IPS DF 4.7 (cell line): ENCODE results near the gene CENPV.
A peak's percentile ranks its signal among the peaks of the same experiment; 100 is the strongest.
"Not testable (repeated sequence)": the region's sequence is repeated elsewhere in the genome, so short reads cannot be mapped to it uniquely, and the experiment has no call there.

Experiments used
- DNase-seq: peaks from one replicate; pipeline ENCODE4 v3.0.0-alpha.2; 2013; ENCODE audit warnings: low spot score; ENCODE audit errors: extremely low read depth

The CENPV gene

DNA sequence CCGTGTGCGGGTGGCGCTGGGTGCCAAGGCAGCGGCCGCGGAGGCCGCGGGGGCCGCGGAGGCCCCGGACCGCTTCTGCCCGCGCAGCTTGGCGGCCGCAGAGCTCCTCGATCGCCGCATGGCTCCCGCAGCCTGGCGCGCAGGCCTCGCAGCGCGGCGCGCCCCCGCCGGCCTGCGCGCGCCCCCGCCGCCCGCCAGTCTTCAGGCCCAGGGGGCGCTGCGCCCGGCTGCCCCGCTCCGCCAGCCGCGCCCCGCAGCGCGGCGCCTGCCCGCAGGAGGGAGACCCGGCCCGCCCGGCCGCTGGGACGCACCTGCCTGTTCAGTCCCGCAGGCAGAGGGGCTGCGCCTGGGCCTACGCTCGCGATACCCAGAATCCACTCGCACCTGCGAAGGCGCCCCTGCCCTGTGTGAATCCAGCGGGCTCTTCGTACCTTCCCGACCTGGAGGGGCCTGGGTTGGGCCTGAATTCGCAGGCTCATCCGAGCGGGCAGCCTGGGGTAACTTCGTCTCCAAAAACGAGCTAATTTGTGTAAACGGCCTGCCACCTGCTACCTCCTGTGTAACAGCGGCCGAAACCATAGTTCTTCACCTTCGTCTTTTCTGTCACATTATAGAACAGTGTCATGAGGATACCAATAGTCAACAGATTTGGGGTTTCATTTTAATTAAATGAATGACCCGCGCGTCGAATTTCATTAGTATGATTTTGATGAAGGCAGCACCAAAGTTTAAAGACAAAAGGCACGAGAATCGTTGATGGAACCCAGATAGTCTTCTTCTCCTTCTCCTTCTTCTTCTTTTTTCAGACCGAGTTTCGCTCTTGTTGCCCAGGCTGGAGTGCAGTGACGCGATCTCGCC lies at the start of gene CENPV:
TSS of gene CENPV (minus strand) at position 153 of the 858 bp plus-strand sequence. CDS start at position 120, 33 bp downstream.
- DNase-seq = no peak

DNA sequence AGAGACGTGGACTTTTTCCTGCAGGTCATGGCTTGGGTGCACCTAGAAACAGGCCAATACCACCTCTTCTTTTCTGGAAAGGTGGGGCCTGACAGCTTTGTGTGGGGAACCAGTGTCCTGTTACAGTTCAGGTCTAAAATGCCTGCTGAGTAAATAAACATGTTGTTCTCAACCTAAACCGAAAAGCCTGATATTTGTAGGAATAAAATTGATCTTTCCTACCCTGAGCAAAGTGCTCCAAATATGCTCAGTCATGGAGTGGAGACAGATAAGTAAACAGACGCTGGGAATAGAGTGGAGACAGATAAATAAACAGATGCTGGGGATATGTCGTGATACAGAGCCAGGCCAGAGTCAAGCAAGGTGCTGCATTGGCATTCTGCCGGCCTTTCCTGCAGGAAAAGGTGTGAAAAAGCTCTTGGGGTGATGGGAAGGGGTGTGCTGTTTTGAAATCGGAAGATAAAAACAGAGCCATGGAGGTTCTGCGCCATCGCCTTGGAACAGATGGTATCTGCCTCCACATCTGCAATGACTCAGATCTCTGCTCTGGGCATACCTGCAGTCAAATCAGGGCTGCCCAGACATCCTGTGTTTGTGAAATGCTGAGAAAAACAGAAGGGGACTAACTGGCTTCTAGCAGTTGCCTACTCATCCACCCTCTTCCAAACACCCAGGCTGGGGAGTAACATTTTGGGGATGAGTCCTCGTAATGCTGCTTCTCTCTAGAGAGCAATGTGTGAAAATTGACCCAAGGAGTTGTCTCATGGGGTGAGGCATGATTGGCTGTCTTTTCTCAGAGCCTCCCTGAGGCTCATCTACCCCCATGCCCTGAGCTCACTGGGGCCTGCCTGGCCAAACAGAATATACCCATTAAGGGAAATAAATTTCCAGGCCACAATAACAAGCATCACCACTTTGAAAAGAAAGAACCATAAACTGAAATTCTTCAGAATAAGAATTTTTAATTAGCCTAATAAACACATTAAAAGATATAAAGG lies 45.3 kb upstream of the CENPV start:
- DNase-seq = no peak

DNA sequence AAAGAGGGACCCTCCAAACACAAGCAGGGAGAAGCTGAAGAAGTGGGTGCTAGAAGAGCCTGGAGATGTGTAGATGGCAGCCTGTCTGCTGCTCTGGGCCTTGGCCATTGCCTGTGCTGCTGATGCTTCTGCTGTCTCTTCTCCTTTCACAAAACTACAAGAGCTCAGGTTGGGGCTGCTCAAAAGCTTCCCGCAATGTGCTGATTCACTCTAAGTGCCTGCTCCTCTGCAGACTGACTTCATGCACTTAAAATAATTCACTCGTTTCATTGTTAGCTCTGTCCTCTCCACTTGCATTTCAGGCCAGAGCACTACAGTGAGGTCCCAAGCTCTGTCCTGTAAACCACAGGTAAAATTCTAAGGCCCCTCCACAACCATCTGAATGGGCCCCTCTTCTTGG lies 43.4 kb upstream of the CENPV start:
- DNase-seq = not testable (repeated sequence)

DNA sequence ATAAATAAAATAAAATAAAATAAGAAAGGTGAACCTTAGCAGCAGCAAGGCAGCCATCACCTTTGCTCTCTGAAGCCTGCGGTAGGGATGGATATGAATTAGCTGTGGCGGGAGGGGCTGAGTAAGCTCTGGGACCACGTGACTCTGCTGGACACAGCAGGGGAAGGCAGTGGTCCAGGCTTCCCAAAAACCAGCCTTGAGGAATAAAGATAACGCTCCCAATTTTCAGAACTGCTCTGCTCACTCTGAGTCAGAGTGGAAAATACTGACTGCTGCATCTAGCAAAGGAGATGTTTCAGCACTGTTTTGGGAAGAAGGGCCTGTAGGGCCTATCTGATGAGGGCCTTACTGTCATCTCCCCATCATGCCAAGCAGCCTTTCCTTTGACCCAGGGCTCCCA lies 42.6 kb upstream of the CENPV start:
- DNase-seq = not testable (repeated sequence)

DNA sequence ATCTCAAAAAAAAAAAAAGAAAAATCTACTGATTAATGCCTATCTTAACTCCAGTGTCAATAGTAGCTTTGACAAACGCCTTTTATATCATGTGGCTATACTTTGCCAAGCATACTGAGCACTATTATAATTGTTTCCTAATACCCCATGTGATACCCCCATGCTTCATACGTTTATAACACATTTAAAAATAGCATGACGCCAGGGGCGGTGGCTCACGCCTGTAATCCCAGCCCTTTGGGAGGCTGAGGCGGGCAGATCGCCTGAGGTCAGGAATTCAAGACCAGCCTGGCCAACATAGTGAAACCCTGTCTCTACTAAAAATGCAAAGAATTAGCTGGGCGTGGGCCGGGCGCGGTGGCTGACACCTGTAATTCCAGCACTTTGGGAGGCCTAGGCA lies 39.2 kb upstream of the CENPV start:
- DNase-seq = not testable (repeated sequence)

DNA sequence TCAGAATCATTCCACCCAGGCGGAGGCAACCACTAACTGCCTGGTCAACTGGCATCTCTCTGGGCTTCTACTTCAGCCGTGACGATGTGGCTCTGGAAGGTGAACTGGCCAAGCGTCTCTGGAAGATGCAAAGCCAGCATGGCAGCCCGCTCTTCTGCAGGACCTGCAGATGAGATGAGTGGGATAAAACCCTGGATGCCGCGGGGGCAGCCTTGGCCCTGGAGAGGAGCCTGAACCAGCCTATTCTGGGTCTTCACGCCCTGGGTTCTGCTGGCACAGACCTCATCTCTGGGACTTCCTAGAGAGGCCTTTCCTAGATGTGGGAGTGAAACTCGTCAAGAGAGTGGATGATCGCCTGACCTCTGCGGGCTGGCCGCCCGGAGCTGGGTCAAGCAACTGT lies 38.2 kb upstream of the CENPV start:
- no peak for DNase-seq

DNA sequence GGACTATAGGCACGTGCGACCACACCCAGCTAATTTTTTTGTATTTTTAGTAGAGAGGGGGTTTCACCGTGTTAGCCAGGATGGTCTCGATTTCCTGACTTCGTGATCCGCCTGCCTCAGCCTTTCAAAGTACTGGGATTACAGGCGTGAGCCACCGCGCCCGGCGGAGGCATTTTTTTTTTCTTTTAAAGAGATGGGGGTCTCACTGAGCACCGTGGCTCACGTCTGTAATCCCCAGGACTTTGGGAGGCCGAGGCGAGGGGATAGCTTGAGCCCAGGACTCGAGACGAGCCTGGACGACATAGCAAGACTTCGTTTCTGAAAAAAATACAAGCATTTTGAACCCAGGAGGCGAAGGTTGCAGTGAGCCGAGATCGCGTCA lies 32.8 kb upstream of the CENPV start:
- DNase-seq = not testable (repeated sequence)

DNA sequence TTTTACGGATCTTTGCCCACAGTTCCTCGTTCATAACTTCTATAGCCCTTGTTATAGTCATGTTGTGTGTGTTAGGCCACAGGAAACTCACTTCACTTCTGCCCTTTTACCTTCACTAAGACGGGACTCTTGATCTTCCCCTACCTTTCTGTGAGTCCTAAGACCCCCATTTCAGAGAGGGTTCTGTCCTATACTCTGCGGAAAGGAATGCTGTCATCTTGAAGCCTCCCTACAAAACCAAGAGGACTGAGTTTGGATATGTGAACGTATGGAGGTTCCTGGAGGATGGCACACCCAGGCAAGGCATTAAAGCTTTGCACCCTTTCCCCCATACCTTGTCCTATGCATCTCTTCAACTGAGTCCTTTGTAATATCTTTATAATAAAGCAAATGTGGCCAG lies 31.3 kb upstream of the CENPV start:
- DNase-seq = no peak

DNA sequence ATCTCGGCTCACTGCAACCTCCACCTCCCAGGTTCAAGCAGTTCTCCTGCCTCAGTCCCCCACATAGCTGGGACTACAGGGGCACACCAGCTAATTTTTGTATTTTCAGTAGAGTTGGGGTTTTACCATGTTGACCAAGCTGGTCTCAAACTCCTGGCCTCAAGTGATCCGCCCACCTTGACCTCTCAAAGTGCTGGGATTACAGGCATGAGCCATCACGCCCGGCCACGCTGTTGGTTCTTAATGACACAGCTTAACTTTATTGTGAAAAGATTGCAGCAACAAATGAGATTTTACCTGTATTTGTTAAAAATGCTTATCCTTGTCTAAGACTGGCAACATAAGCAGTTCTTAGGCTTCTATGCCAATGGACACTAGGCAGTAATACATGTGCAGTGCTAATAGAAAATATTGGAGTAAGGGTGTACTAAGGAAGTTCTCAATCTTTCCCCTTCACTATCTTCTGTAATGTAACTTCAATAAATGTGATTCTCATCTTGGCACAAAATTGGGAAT lies 30.6 kb upstream of the CENPV start:
- DNase-seq = no peak

DNA sequence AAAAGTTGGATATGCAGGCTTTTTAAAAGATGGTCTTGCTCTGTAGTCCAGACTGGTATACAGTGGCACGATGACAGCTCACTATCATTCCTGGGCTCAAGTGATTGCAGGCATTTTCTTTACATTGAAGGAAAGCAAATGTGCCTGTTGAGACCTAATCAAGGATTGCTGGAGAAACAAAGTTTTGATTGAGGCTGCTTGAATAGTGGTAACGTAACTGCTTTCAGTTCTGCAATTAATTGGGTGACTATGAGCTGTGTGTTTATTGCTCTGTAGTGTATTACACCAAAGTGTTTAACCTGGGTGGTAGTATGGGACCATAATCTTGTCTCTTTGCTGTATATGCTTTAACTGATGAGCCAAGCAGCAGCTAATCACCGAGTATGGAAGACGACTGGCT lies 29.9 kb upstream of the CENPV start:
- DNase-seq = no peak

DNA sequence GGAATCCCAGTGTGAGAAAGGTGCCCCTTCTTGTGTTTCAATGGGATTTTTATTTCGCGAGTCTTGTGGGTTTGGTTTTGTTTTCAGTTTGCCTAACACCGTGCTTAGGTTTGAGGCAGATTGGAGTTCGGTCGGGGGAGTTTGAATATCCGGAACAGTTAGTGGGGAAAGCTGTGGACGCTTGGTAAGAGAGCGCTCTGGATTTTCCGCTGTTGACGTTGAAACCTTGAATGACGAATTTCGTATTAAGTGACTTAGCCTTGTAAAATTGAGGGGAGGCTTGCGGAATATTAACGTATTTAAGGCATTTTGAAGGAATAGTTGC lies 28.2 kb upstream of the CENPV start:
- no peak for DNase-seq

DNA sequence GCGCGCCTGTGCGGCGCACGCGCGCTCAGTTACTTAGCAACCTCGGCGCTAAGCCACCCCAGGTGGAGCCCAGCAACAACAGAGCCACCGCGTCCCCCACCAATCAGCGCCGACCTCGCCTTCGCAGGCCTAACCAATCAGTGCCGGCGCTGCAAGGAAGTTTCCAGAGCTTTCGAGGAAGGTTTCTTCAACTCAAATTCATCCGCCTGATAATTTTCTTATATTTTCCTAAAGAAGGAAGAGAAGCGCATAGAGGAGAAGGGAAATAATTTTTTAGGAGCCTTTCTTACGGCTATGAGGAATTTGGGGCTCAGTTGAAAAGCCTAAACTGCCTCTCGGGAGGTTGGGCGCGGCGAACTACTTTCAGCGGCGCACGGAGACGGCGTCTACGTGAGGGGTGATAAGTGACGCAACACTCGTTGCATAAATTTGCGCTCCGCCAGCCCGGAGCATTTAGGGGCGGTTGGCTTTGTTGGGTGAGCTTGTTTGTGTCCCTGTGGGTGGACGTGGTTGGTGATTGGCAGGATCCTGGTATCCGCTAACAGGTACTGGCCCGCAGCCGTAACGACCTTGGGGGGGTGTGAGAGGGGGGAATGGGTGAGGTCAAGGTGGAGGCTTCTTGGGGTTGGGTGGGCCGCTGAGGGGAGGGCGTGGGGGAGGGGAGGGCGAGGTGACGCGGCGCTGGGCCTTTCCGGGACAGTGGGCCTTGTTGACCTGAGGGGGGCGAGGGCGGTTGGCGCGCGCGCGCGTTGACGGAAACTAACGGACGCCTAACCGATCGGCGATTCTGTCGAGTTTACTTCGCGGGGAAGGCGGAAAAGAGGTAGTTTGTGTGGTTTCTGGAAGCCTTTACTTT lies 27.6 kb upstream of the CENPV start, which contains the start of gene UBB:
TSS of gene UBB (plus strand) at position 452 of the 856 bp plus-strand sequence. CDS start 817 bp downstream, outside the sequence.
- DNase-seq = peak; percentile 97

DNA sequence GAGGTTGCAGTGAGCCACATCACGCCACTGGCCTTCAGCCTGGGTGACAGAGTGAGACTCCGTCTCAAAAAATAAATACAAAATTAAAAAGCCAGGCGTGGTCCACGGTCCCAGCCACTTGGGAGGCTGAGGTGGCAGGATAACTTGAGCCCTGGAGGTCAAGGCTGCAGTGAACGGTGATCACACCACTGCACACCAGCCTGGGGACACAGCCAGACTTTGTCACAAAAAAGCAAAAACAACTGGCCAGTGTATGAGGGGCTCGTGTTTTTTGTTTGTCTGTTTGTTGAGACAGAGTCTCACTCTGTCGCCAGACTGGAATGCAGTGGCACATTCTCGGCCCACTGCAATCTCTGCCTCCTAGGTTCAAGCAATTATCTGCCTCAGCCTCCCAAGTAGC lies 26.4 kb upstream of the CENPV start:
- DNase-seq = no peak

DNA sequence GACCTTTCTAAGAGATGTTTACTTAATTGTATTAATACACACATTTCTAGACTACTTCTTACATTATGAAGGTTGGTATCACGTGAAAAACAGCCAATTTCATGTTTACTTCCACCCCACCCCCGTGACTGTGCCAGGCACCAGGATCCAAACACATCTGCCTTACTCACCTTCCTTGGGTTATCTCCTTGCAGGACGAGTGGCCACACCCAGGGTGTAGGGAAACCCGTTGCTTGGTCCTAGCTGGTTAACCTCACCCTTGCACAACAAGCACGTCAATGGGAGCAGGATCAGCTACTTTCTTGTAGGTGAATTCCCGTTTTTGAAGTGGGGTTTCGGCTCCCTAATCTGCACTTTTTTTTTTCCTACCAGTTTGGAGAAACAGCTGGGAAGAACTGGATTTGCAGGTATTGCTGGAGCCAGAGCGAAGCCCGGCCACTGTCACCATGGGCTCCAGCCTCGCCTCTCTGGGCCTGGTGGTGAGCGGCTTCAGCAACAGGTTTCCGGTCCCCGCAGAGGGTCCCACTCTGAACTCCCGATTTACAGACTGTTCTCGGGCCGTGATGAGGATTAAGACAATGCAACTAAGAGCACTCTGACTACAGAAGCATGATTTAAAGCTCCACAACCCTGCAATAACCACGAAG lies 25.5 kb upstream of the CENPV start:
- no peak for DNase-seq

DNA sequence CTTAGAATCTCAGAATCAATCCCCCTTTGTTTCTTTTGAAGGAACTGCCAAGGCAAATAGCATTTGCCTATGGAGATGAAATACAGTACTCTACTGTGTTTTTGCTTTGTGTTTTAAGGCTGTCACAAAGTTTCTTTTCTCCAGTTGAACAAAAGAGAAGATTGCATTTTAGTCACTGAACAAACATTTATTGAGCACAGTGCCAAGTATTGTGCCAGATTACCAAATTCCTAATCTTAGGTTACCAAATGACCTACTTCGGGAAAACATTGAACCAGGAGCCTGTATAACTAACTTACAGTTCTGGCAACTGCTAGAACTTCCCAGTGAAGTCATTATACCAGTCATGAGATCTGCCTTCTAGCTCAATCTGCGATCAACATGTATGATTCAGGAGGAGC lies 24.7 kb upstream of the CENPV start:
- DNase-seq = no peak

DNA sequence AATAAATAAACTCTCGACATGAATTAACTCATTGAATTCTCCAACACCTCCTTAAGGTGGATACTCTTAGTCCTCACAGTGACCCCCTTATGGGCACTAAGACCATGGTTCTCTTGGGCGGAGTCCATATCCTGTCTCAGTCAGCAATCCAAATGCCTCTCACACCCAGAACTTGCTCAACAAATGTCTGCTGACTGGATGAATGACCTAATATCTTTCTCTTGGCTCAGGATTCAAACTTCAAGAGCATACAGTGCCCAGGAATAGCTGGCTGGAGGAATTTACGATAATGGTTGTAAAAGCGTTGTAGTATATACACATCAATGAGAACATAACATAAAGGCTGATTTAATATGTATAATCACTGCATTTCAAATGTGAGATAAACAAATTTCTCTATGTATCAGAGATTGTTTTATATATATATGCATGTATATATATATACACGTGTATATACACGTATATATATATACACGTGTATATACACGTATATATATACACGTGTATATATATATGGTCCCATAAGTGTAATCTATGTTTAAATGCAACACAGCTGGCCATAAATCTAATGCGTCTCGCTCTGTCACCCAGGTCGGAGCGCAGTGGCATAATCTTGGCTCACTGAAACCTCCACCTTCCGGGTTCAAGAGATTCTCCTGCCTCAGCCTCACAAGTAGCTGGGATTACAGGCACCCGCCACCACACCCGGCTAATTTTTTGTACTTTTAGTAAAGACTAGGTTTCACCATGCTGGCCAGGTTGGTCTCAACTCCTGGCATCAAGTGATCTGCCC lies 21.1 kb upstream of the CENPV start:
- DNase-seq = no peak

DNA sequence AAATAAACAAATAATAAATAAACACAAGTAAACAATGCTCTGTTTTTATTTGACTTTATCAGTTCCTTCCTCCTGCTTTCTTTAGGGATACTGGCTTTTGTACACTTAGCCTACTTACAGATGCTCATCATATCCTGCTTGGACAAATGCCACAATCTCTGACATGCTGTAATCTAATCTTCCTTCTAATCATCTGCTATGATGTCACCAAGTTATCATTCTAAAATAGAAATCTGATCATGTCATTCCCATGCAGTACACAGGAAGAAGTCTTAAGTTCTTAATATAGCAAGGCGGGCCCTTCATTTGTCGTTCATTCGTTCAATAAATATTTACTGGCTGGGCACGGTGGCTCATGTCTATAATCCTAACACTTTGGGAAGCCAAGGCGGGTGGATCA lies 18.5 kb upstream of the CENPV start:
- no peak for DNase-seq

DNA sequence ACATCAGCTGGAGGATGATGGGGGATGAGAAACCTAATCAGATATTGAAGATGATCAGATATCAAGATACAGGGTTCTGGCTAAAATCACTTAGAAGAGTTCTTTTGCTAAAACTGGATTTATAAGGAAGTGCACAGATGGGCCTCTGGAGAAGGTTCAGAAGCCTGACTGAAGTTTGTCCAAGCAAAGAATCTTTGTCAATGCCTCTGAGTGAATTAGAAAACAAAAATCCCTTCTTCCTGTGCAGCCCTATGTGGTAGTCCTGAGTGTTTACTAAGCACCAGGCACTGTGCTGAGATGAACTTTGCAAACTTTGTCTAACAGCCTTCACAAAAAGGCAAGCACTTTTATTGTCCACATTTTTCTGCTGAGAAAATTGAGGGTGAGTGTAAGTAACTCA lies 11.4 kb upstream of the CENPV start:
- DNase-seq = no peak

DNA sequence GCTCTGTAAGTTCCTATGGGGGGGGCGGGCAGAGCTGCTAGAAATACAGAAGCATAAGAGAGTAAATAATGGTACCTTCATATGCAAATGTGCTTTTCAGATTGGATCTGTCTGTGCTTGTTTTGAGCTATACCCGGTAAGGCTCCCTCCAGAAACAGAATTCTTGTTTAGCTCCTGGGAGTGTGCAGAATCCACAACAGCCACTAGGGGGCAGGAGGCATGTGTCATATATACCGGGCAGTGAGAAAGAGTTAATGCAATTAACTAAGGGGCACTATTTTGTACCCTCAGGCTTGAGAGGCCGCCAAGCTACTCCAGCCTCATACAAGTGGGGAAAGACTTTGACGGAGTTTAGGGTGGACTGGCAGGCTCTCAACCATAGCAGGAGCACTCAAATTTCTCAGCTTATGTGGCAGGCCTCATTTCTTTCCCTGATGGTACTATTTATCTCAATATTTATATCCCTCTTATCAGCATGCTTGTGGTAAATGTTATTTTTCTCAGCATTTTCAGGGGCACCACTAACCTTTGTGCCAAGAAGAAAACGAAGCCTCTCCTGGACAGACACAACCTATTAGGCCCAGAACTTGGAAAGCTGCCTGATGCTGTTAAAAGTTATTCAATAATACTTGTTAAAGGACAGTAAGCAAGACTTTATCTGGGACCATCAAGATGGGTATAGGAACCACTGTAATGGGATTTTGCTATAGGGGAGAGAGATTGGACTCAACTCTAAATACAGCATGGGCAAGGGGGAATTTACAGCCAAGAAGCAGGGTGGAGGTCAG lies 10.7 kb upstream of the CENPV start:
- peak; percentile 72 for DNase-seq
